ENCODE data around the gene CDH26.

CDH26 gene

GRCh38 chr20:59984541-59984940 is 26.3 kb downstream of the CDH26 start:
- no peak overlapping the region for H3K4me3 ChIP-seq (ENCODE audit: low read length)
- DNase-seq (ENCODE audit: low read depth): no peak
- TF ChIP-seq CTCF (conservative IDR thresholded peaks at IDR 0.05; ENCODE audit: low read length): no peak

- no peak for DNase-seq (ENCODE audit: low read depth)
- TF ChIP-seq CTCF (conservative IDR thresholded peaks at IDR 0.05; ENCODE audit: low read length): no peak
- H3K4me3 ChIP-seq (ENCODE audit: low read length): no peak overlapping the region
Observed at GRCh38 chr20:59985164-59985563, 26.9 kb downstream of the CDH26 start.

DNA sequence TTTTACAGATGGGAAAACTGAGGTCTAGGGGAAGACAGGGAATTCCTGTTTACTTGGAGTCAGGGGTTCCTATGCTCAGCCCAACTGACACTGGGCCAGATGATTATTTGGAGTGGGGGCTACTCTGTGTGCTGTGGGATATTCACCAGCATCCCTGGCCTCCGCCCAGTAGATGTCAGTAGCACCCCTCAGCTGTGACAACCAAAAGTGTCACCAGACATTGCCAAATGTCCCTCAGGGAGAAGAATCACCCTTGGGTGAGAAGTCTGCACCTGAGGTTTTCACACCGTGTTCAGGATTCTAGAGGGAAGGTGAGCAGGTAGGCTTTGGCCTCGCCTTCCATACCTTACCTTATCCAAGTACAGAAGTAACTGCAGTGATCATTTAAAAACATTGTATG is 27.6 kb downstream of the CDH26 start:
- TF ChIP-seq CTCF (conservative IDR thresholded peaks at IDR 0.05; ENCODE audit: low read length): no peak
- DNase-seq (ENCODE audit: low read depth): no peak

GRCh38 chr20:59987135-59987534 is 28.9 kb downstream of the CDH26 start:
- H3K4me3 ChIP-seq (ENCODE audit: low read length): no peak overlapping the region
- no peak for TF ChIP-seq CTCF (conservative IDR thresholded peaks at IDR 0.05; ENCODE audit: low read length)
- DNase-seq (ENCODE audit: low read depth): no peak

More for the DNA sequence above, 27.6 kb downstream of the CDH26 start:
- no peak overlapping the region for H3K4me3 ChIP-seq (ENCODE audit: low read length)

GRCh38 chr20:59988141-59988540 is 29.9 kb downstream of the CDH26 start:
- no peak for DNase-seq (ENCODE audit: low read depth)
- no peak overlapping the region for H3K4me3 ChIP-seq (ENCODE audit: low read length)

DNA sequence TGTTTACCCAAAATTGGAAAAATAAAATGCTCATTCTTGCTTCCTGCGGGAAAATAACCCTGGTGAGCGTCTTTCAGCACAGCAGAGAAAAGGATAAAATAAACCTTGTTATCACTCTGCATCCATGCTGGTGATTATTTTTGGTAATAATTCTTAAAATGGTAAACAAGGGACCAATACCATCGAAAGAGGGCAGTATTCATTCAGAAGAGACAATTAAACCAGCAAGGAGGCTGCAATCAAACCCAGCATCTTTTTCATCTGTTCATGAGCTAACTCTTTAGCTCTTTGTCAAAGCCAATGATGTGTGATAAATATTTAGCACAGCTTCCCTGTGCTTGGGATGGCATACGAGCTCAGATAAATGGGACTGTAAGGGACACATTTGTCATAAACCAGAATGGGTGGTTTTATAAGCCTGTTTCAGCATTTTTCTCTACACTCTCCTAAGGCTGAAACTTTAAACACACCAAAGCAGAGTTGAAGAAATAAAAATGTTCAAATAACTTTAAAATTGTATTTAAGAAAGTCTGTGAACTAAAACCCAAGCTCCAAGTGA is 34.4 kb downstream of the CDH26 start:
- H3K4me3 ChIP-seq (ENCODE audit: low read length): no peak overlapping the region
- peak; percentile 13 for DNase-seq (ENCODE audit: low read depth)
- TF ChIP-seq CTCF (conservative IDR thresholded peaks at IDR 0.05; ENCODE audit: low read length): peak; percentile 38; the same call in 1 of the 2 replicates

More at GRCh38 chr20:59988141-59988540, 29.9 kb downstream of the CDH26 start:
- no peak for TF ChIP-seq CTCF (conservative IDR thresholded peaks at IDR 0.05; ENCODE audit: low read length)

DNA sequence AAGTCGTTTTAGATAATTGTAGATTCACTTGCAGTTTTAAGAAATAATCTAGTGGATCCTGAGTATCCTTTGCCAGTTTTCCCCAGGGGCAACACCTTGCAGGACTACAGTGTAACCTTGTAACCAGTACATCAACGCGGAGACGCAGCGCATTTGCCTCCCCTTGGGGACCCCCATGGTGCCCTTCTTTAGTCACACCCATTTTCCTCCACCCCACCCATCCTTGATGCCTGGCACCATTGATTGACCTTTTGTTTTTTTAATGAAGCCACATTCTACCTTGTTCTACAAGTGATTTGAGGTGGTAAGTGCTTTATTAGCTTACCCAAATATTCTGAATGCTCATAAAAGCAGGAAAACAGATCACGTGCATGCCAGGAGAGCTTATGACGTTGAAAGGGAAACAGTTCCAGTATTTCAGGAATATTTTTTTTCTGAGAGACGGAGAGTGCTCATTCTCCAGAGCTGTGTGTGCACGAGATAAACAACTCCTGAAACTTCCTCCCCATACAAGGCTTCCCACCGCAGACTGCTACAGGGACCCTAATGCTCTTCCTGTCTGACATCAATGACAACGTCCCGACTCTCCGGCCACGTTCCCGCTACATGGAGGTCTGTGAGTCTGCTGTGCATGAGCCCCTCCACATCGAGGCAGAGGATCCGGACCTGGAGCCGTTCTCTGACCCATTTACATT is 35.7 kb downstream of the CDH26 start:
- no peak for TF ChIP-seq CTCF (conservative IDR thresholded peaks at IDR 0.05; ENCODE audit: low read length)
- DNase-seq (ENCODE audit: low read depth): no peak
- no peak overlapping the region for H3K4me3 ChIP-seq (ENCODE audit: low read length)
